Gastrocnemius medialis (tissue), 4 donors: ENCODE data around the gene TMEM41A.

Experiments used
- POLR2A ChIP-seq, 2 donors: fragments of 450-650 bp; IDR thresholded peaks; one replicate each; pipeline ENCODE4 v1.6.1; 2017; ENCODE audit warnings: antibody characterized with exemption in 2 of 2, mild to moderate bottlenecking in 2 of 2, moderate library complexity in 2 of 2
- TF ChIP-seq, protein P1 (sequence below), 5 experiments: fragments of 450-650 bp in 3 of 5; fragments of 200-600 bp in 2 of 5; sonication (generic) in 2 of 5; IDR thresholded peaks in 4 of 5; conservative IDR thresholded peaks in 1 of 5; 1 replicate in 4 of 5; 2 replicates in 1 of 5; pipeline ENCODE4 v1.5.1; 2016 to 2019; ENCODE audit warnings: antibody characterized with exemption in 5 of 5, mild to moderate bottlenecking in 3 of 5, moderate library complexity in 3 of 5

DNA sequence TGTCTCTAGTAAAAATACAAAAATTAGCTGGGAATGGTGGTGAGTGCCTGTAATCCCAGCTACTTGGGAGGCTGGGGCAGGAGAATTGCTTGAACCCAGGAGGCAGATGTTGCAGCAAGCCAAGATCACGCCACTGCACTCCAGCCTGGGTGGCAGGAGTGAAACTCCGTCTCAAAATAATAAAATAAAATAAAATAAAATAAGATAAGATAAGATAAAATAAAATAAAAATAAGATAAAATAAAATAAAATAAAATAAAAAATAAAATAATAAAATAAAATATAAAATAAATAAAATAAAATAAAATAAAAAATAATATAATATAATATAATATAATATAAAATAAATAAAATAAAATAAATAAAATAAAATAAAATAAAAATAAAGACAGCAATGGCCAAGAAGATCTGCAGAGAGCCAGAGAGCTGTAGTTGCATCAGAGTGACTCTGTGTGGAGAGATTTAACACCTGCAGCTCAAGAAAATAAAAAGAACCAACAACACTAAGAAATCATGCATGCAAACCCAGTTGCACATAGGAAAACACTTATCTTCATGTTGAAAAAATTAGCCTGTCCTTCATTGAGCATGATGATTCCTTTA is 27.6 kb upstream of the TMEM41A start:
- TF ChIP-seq, protein P1, sequence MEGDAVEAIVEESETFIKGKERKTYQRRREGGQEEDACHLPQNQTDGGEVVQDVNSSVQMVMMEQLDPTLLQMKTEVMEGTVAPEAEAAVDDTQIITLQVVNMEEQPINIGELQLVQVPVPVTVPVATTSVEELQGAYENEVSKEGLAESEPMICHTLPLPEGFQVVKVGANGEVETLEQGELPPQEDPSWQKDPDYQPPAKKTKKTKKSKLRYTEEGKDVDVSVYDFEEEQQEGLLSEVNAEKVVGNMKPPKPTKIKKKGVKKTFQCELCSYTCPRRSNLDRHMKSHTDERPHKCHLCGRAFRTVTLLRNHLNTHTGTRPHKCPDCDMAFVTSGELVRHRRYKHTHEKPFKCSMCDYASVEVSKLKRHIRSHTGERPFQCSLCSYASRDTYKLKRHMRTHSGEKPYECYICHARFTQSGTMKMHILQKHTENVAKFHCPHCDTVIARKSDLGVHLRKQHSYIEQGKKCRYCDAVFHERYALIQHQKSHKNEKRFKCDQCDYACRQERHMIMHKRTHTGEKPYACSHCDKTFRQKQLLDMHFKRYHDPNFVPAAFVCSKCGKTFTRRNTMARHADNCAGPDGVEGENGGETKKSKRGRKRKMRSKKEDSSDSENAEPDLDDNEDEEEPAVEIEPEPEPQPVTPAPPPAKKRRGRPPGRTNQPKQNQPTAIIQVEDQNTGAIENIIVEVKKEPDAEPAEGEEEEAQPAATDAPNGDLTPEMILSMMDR (IDR thresholded peaks at IDR 0.05 in 4 of 5, conservative IDR thresholded peaks at IDR 0.05 in 1 of 5), result no peak
- TF ChIP-seq POLR2A (IDR thresholded peaks at IDR 0.05), result no peak
